CD4-positive, alpha-beta T cell treated with Interleukin-12 subunit alpha and Interleukin-12 subunit beta, for 1 hour (primary cell): ENCODE results near the gene ITPRID1.

Experiments
- DNase-seq: peaks from one replicate; pipeline ENCODE4 v3.0.0-alpha.2; 2020

Gene ITPRID1

GRCh38 chr7:31646942-31647341 is 133.1 kb downstream of the ITPRID1 start:
- no peak for DNase-seq

DNA sequence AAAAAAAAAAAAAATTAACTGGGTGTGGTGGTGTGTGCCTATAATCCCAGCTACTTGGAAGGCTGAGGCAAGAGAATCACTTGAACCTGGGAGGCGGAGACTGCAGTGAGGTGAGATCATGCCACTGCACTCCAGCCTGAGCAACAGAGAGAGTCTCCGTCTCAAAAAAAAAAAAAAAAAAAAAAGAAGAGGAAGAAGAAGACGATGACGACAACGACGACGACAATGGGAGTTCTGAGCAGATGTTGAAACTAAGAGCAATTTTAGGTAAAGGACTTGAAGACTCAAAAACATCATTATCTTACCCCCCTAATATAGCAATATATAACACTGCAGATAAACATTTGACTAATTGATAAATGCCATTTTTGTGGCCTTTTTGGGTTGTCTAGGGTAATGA is 133.6 kb downstream of the ITPRID1 start:
- no peak for DNase-seq

DNA sequence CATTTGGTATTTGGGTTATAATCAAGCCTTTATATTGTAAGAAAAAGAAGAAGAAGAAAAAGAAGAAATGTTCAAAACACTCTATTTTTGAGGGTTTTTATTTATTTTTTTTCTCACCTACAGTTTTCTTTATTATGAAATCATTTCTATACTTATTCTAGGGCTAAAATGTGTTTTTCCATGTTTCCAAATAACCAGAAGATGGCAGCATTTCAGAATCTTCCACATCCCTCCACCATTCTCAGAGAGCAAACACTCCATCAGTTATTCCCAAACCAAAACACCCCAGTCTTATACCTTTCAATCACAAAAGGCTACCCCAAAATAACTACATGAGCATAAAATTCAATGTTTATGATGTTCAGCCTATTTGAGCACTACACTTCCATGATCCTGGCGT is 134.4 kb downstream of the ITPRID1 start:
- DNase-seq, result no peak

- no peak for DNase-seq
Measured at GRCh38 chr7:31648880-31649279, 135.0 kb downstream of the ITPRID1 start.

GRCh38 chr7:31651234-31652062 is 137.6 kb downstream of the ITPRID1 start:
- no peak for DNase-seq

GRCh38 chr7:31652063-31652326 is 138.1 kb downstream of the ITPRID1 start:
- DNase-seq, result no peak

DNA sequence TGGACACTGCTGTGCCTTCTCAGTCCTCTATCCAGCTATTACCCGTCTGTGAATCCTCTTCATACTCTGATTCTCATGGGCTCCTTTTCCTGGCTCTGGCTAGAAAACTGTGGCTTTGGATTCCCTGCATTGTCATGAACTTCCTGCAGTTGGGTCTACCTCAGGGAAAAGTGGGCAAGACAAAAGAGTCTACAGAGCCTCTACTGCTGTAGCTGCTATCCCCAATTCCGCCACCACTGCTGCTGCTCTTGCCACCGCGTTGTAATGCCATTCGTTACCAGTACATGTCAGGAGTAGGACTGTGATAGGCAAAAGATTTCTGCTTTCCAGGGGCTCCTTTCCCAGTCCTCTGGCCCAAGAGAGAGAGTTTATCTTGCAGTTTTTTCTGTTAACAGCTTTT is 149.2 kb downstream of the ITPRID1 start:
- DNase-seq, result no peak

DNA sequence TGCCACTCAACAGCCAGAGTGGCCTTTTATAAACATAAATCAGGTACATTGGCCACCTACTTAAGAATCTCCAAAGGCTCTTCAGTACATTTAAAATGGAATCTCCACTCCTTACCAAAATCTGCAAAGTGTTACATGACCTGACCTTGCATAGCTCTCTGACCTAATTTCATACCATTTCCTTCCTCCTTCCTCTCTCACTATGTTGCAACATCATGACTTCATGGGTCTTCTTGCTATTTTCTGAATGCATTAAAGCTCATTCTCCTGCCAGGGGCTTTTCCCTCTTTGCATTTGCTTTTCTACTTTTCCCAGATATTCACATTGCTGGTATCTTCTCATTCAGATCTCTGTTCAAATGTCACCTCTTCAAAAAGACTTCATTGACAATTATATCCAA is 151.0 kb downstream of the ITPRID1 start:
- DNase-seq, result no peak

DNA sequence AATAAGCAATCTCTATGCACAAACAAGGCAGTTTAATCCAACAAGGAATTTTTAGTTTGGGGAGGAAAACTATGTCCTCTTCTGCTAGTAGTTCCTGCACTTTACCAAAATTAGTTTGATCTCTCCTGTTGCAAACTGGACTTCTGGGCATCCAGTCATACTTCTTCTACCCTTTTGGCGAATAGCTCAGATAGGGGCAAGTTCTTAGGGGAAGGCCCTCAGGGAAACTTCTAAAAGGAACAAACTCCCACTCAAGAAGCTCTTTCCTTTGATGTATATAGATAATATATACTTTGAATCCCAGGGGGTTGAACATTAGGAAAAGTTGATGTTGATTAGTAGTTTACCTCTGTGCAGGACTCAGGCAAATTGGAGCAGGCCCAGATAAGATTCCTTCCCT is 151.7 kb downstream of the ITPRID1 start:
- DNase-seq, result no peak

DNA sequence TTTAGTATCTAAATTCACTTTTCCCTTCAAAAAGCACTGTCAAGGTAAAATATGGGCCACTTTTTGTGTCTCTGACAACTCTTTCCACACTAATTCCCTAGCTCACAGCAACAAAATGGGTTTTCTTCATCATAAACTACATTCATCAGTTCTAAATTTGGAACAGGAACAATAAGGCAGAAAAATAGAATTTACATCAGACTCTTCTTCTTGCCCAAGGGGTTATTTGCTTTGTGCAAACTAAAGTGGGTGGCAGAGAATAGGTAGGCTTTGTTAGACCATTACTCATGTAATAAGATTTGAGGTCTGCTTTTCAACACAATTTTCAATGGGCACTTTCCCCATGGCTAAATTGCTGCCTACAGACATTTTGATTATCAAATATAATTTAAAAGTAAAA is 155.6 kb downstream of the ITPRID1 start:
- no peak for DNase-seq

- DNase-seq, result no peak
Measured at GRCh38 chr7:31679574-31680305, 165.8 kb downstream of the ITPRID1 start.

DNA sequence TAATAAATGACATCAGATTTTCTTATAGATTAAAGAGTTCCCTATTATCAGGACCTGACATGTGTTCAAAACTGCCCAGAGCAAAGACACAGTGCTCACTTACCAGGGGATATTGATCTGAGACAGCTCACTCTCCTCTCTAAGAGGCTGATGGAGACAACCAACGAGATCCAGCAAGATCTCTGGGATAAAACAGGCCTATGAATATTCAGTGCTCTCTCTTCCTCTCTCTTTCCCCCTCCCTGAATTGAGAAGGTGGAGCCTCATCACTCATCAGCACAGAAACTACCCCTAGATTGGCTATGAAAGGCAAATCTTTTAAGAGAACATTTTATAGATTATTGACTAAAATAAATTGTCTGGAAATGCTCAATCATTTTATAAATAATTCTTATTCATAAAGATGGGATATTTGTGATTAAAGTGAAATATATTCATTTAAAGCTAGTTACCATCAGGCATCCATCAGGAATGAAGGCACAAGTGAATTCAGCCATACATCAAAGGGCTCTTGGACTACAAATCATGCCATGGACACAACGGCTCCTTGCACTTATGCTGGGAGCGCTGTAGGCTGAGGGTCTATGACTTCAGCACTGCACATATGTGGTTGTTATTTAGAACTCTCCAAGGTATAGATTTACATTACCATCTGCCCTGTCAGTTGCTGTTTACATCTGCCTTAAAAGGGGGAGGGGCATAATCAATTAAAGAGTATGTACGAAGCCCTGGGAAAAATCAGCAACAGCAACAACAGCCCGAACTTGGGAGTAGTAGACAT is 169.7 kb downstream of the ITPRID1 start:
- no peak for DNase-seq

- DNase-seq, result no peak
Measured at GRCh38 chr7:31687024-31687748, 173.3 kb downstream of the ITPRID1 start, which contains the start of gene PPP1R17. TSS of gene PPP1R17 (plus strand) at chr7:31687215. CDS start at chr7:31692442, 5,227 bp downstream.

DNA sequence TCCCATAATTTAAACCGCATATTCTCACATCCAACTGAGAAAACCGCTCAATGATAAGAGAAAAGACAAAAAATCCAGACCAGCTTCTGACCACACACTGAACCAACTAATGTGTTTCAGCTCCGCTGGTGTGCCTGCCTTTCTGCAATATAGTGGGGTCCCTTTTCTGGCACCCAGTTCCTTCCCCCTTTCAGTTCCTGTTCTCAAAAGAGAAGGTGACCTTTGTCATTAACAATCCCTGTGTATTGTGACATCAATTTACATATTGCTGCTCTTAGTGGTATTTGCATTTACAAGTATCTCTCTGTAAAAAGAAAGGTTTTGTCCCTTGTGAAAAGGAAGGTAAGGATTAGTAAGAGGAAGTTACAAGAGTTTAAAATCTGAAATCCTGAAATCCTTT is 174.5 kb downstream of the ITPRID1 start:
- DNase-seq, result peak; percentile 2

- DNase-seq, result no peak
Measured at GRCh38 chr7:31688996-31689395, 175.1 kb downstream of the ITPRID1 start.

GRCh38 chr7:31690935-31691334 is 177.0 kb downstream of the ITPRID1 start:
- DNase-seq, result no peak

DNA sequence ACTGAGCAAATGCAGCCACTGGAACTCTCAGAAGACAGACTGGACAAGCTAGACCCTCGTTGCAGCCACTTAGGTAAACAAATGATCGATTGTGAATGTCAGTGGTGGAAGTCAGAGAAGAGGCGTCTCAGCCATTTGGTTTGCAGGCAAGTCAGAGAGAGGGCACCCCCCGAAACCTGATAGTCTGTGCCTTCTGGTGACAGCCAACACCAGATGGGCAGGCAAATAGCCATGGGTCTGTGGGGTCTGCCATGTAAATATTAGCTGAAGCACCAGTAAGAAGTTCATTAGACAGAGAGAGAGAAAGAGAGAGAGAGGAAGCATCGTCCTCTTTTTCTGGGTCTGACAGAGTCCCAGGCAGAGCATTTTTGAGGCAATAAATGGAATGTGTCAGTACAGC is 178.6 kb downstream of the ITPRID1 start:
- no peak for DNase-seq

DNA sequence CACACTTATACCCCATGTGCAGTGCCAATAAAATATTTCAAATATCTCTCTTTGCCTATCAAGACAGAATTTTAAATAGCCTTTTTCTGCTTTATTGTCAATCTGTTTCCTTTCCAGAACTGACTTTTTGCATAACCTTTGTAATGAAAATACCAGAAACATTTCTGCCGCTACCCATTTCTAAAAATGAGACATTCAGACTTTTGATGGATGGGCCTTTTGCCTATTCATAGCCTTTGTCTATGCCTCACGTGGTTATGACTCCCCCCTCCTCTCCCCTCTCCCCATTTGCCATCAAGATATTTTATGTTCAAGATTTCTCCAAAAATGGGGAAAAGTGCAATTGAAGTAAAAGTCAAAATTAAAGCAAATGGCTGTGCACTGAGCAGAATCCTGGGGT is 179.0 kb downstream of the ITPRID1 start:
- no peak for DNase-seq

GRCh38 chr7:31695859-31696614 is 182.1 kb downstream of the ITPRID1 start:
- DNase-seq, result no peak

DNA sequence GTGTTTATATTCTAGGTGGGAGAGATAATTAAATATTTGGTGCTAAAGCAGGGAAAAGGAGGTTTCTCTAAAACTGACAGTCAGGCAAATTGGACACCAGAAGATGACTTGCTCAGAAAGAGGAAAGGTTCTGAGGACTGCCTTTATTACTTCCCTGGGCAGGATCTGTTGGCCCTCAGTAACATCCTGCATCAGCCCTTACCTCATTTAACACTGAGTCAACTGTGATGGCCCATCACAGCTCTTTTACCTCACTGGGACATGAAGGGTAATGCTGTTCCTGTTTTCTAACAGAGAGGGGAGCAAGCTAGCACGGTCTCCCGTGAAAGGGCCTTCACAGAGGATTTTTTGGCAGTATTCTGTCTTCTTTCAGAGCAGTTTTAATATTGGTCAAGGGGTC is 185.2 kb downstream of the ITPRID1 start:
- no peak for DNase-seq

DNA sequence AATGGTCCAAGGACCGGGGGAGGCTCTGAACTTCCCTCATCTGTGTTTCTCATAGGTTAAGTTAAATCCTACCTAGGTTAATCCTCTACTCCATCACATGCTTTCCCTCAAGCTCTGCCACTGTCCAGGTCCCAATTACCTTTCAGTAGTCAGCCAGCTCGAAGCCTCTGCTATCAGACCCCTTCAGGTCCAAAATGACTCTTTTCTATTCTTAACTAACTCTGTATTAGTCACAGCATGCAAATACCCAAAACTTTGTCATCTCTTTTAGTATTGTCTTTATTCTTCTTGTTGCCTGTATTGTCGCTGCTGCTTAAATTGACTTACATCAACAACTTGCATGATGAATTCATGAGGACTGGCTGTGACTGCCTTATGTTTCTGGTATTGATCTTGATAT is 188.5 kb downstream of the ITPRID1 start:
- no peak for DNase-seq

DNA sequence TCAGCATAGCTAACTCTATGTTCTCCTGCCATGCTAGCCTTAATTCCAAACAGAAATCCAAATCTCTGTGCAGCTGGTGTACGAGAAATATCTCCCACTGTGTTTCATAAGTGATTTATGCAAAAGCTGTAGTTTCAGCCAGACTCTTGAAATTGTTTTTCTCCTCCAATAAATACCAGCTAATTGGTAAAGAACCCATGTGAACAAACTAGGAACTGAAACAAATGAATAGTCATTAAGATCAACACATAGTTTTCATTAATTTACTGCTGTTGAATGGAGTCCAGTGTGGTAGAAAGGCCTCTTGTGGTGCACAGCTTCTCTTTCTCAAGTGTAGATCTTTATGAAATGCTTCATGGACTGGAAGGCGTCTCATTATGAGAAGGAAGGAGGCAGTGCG is 191.5 kb downstream of the ITPRID1 start:
- DNase-seq, result no peak
